Heart left ventricle (tissue), 13 donors: Measurements from ENCODE around the gene SPATA7.

ENCODE experiments used
- CTCF ChIP-seq, 12 donors: fragments of 200-600 bp; sonication (generic) in 4 of 12; IDR thresholded peaks; one replicate each; pipeline versions ENCODE4 v1.5.0 to v1.8.0; 2018 to 2022; ENCODE audit warnings: antibody characterized with exemption in 12 of 12, mild to moderate bottlenecking in 5 of 12
- POLR2A ChIP-seq, 2 donors: fragments of 450-650 bp; IDR thresholded peaks; one replicate each; pipeline ENCODE4 v1.6.1; 2017; ENCODE audit warnings: antibody characterized with exemption in 2 of 2, mild to moderate bottlenecking in 2 of 2, moderate library complexity in 2 of 2
- donor health status: ischemic (EF 13 %, LVEDD 7.1; RV severe dilation, severe dysfunction).
- donor health status: DM: no; HTN: yes; CAD: no.
- donor health status: DM: no; HTN: no; CAD: no.
- donor health status: ischemic (EF 25% LVEDD 6.9; RV normal size, moderate dysfunction).
- donor health status: ischemic (EF 25% LVEDD 5.7; RV mildly dilated, moderate dysfunction).
- donor health status: ischemic (EF 35%, LVEDD 5.7; RV mildly dilated, moderate dysfunction).
- donor health status: nonischemic (EF 11% LVEDD 7.7; RV severe dilation, severe dysfunction).
- donor health status: DM: yes; HTN: yes; CAD: no.
- donor health status: PGD.
- donor health status: ischemic (EF 29% LVEDD 5.4; RV normal size, mild dysfunction).
- donor health status: nonischemic (EF 23%, LVEDD 6.1; RV moderate dilation, normal function).

DNA sequence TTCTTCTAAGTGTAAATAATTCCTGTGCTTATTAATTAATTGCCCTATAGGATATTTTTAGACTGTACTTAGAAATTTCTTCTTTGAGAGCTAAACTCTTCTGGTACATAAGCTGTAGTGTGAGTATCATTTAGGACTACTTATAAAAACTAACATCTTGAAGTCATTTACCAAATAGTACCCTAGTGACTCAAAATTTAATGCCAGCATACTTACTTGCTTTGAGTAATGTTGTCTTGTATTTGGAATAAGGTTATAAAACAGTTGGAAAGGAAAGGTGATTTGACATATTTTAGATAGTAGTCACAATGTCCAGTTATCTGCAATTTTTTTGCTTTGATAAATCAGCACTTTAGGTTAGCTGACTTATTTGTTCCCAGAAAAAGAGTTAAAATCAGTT, 39.1 kb downstream of the SPATA7 start:
- TF ChIP-seq CTCF (IDR thresholded peaks at IDR 0.05) (no peak), POLR2A (IDR thresholded peaks at IDR 0.05) (no peak)
